H1 (cell line): ENCODE data around the gene UTP3. TPM values are rescaled to one million over a fixed set of nuclear protein-coding genes. Genes with fewer than 3 reads are reported as not detected.
A peak's percentile ranks its signal among the peaks of the same experiment; 100 is the strongest.

ENCODE experiments used
- CTCF ChIA-PET: fragments of 300-600 bp; sonication (Branson Sonifier 250); formaldehyde crosslinking; loops from one replicate; lab custom pipeline; 2021; ENCODE audit not compliant: partially characterized antibody; lab: Charles Lee
- POLR2A ChIA-PET: fragments of 300-600 bp; sonication (Branson Sonifier 250); formaldehyde crosslinking; loops from one replicate; lab custom pipeline; 2021; ENCODE audit warnings: inconsistent platforms; ENCODE audit not compliant: partially characterized antibody; lab: Charles Lee
- DNase-seq, 2 experiments: peaks; one replicate each; pipeline versions ENCODE4 v3.0.0 to v3.0.0-alpha.2; 2010 to 2022; ENCODE audit warnings: low spot score in 2 of 2, low read depth in 1 of 2, mixed read lengths in 1 of 2
- FAIRE-seq: peaks from 2 replicates; lab custom pipeline; 2011; peaks lifted over from hg19 to GRCh38; lab: Jason Lieb, UNC
- H2AFZ ChIP-seq: 2 replicates; pipeline ENCODE4 v1.8.1; 2012; ENCODE audit warnings: low read length, inconsistent platforms
- H2AK5ac ChIP-seq: 2 replicates; pipeline ENCODE4 v1.6.1; 2013; ENCODE audit warnings: low read depth, low read length
- H2BK120ac ChIP-seq: replicated peaks from 2 replicates; pipeline ENCODE3; 2013; ENCODE audit warnings: low read depth, low read length, inconsistent platforms
- H2BK12ac ChIP-seq: 2 replicates; pipeline ENCODE4 v1.6.1; 2013; ENCODE audit warnings: low read depth, low read length
- H2BK15ac ChIP-seq: 2 replicates; pipeline ENCODE4 v1.6.1; 2013; ENCODE audit warnings: low read length
- H2BK20ac ChIP-seq: 2 replicates; pipeline ENCODE4 v1.6.1; 2013; ENCODE audit warnings: low read length
- H2BK5ac ChIP-seq: 2 replicates; pipeline ENCODE4 v1.6.1; 2013; ENCODE audit warnings: low read depth, low read length
- H3K14ac ChIP-seq: 2 replicates; pipeline ENCODE4 v1.6.1; 2013; ENCODE audit warnings: inconsistent platforms; ENCODE audit not compliant: insufficient read length
- H3K18ac ChIP-seq: 2 replicates; pipeline ENCODE4 v1.6.1; 2013; ENCODE audit warnings: low read length; ENCODE audit errors: extremely low read depth
- H3K23ac ChIP-seq: 2 replicates; pipeline ENCODE4 v1.6.1; 2013; ENCODE audit warnings: inconsistent platforms; ENCODE audit not compliant: insufficient read length
- H3K23me2 ChIP-seq: 2 replicates; pipeline ENCODE4 v1.6.1; 2013; ENCODE audit warnings: low read depth, low read length
- H3K27ac ChIP-seq: 2 replicates; pipeline ENCODE4 v1.6.1; 2011; ENCODE audit warnings: low read depth, low read length, inconsistent platforms
- H3K27me3 ChIP-seq, 4 experiments: replicated peaks in 1 of 4; 1 replicate in 1 of 4; 2 replicates in 3 of 4; pipeline versions ENCODE4 v1.6.1 to v1.8.1; 2011 to 2013; ENCODE audit warnings: low read length in 3 of 4, mild to moderate bottlenecking in 3 of 4, inconsistent platforms in 2 of 4, mixed read lengths in 2 of 4, moderate library complexity in 1 of 4; ENCODE audit not compliant: control insufficient read depth in 3 of 4, insufficient read depth in 3 of 4; ENCODE audit errors: extremely low read depth in 1 of 4
- H3K36me3 ChIP-seq, 4 experiments: 2 replicates each; pipeline versions ENCODE4 v1.6.1 to v1.8.1; 2011 to 2013; ENCODE audit warnings: mild to moderate bottlenecking in 4 of 4, low read length in 3 of 4, moderate library complexity in 2 of 4, control low read depth in 1 of 4, inconsistent platforms in 1 of 4; ENCODE audit not compliant: insufficient read depth in 4 of 4, control insufficient read depth in 2 of 4
- H3K4ac ChIP-seq: replicated peaks from 2 replicates; pipeline ENCODE3; 2013; ENCODE audit warnings: low read length, low read depth, mixed read lengths, inconsistent platforms; ENCODE audit not compliant: insufficient read length
- H3K4me1 ChIP-seq, 4 experiments: replicated peaks in 1 of 4; 1 replicate in 1 of 4; 2 replicates in 3 of 4; pipeline versions ENCODE4 v1.6.1 to v1.8.1; 2011 to 2013; ENCODE audit warnings: low read length in 3 of 4, inconsistent platforms in 2 of 4, mixed read lengths in 1 of 4; ENCODE audit not compliant: insufficient read depth in 4 of 4, control insufficient read depth in 3 of 4
- H3K4me2 ChIP-seq, 2 experiments: 2 replicates each; pipeline versions ENCODE4 v1.6.1 to v1.8.1; 2011 to 2013; ENCODE audit warnings: low read depth in 2 of 2, low read length in 2 of 2, control low read depth in 1 of 2, inconsistent platforms in 1 of 2, mild to moderate bottlenecking in 1 of 2; ENCODE audit not compliant: insufficient read depth in 1 of 2
- H3K4me3 ChIP-seq, 4 experiments: fragments of 200-600, 300-600 bp in 1 of 4; sonication (generic), shearing (Covaris generic), sonication (Bioruptor Twin) in 1 of 4; 2 replicates each; pipeline versions ENCODE4 v1.5.1 to v1.8.1; 2011 to 2016; ENCODE audit warnings: low read length in 4 of 4, low read depth in 3 of 4, control low read depth in 2 of 4, inconsistent platforms in 2 of 4, mild to moderate bottlenecking in 2 of 4, mixed read lengths in 1 of 4, moderate library complexity in 1 of 4; ENCODE audit not compliant: insufficient read depth in 2 of 4; ENCODE audit errors: extremely low read depth in 1 of 4
- H3K56ac ChIP-seq: replicated peaks from 2 replicates; pipeline ENCODE3; 2013; ENCODE audit warnings: low read depth, mild to moderate bottlenecking, mixed read lengths, low read length, inconsistent platforms; ENCODE audit not compliant: insufficient read length
- H3K79me1 ChIP-seq: 2 replicates; pipeline ENCODE4 v1.6.1; 2013; ENCODE audit warnings: low read depth, low read length, control low read depth
- H3K79me2 ChIP-seq, 2 experiments: 2 replicates each; pipeline versions ENCODE4 v1.6.1 to v1.8.1; 2012 to 2013; ENCODE audit warnings: low read length in 2 of 2, mild to moderate bottlenecking in 2 of 2, inconsistent platforms in 1 of 2; ENCODE audit not compliant: insufficient read depth in 2 of 2, control insufficient read depth in 1 of 2
- H3K9ac ChIP-seq, 4 experiments: replicated peaks in 1 of 4; 1 replicate in 1 of 4; 2 replicates in 3 of 4; pipeline versions ENCODE4 v1.6.1 to v1.8.1; 2011 to 2013; ENCODE audit warnings: low read depth in 3 of 4, low read length in 3 of 4, control low read depth in 2 of 4, mild to moderate bottlenecking in 2 of 4, moderate library complexity in 2 of 4, inconsistent platforms in 1 of 4; ENCODE audit errors: extremely low read depth in 1 of 4
- H3K9me3 ChIP-seq, 2 experiments: 2 replicates each; pipeline versions ENCODE4 v1.6.1 to v1.8.1; 2012 to 2013; ENCODE audit warnings: mild to moderate bottlenecking in 2 of 2, moderate library complexity in 2 of 2, control low read depth in 1 of 2, inconsistent platforms in 1 of 2, low read depth in 1 of 2, low read length in 1 of 2, mixed read lengths in 1 of 2; ENCODE audit not compliant: insufficient read depth in 2 of 2
- H4K20me1 ChIP-seq, 2 experiments: replicated peaks in 1 of 2; 2 replicates each; pipeline versions ENCODE3 to v1.8.1; 2011 to 2013; ENCODE audit warnings: inconsistent platforms in 2 of 2, low read length in 2 of 2, mild to moderate bottlenecking in 1 of 2; ENCODE audit not compliant: insufficient read depth in 2 of 2, control insufficient read depth in 1 of 2
- H4K5ac ChIP-seq: 2 replicates; pipeline ENCODE4 v1.6.1; 2013; ENCODE audit warnings: low read length, low read depth, mixed read lengths, inconsistent platforms; ENCODE audit not compliant: insufficient read length
- H4K8ac ChIP-seq: 2 replicates; pipeline ENCODE4 v1.8.0; 2013; ENCODE audit warnings: mild to moderate bottlenecking, moderate library complexity, low read length, inconsistent platforms; ENCODE audit not compliant: insufficient read depth; ENCODE audit errors: extremely low read depth
- H4K91ac ChIP-seq: replicated peaks from 2 replicates; pipeline ENCODE3; 2013; ENCODE audit warnings: low read length, mixed read lengths, inconsistent platforms; ENCODE audit not compliant: insufficient read length
- ATF2 ChIP-seq: IDR thresholded peaks from 2 replicates; pipeline ENCODE4 v1.6.1; 2012; ENCODE audit warnings: low read length, inconsistent platforms
- SIX5 ChIP-seq: IDR thresholded peaks from 2 replicates; pipeline ENCODE4 v1.6.1; 2011; ENCODE audit warnings: mild to moderate bottlenecking, low read depth, low read length
- WGBS, 2 experiments: shearing (Covaris generic) in 1 of 2; methylation state at CpG; one replicate each; pipeline versions ENCODE4 v1.1.6 to v1.1.7; 2013 to 2015; ENCODE audit warnings: low lambda C conversion rate in 2 of 2, mixed read lengths in 2 of 2, inconsistent platforms in 1 of 2, low coverage in 1 of 2, missing lambda C conversion rate in 1 of 2; ENCODE audit not compliant: insufficient replicate concordance in 2 of 2, insufficient coverage in 1 of 2, insufficient read length in 1 of 2; ENCODE audit errors: extremely low coverage in 1 of 2, missing lambda C conversion rate in 1 of 2; 5-methylcytosine and 5-hydroxymethylcytosine counted together
- polyA plus RNA-seq, 7 experiments: library from polyadenylated mRNA; depleted of rRNA in 3 of 7; stranded (reverse) in 5 of 7; unstranded in 2 of 7; fragments of >200 nt in 5 of 7; fragments of 200-250 nt in 2 of 7; gene quantifications; 1 replicate in 5 of 7; 2 replicates in 1 of 7; 4 replicates in 1 of 7; pipeline versions ENCODE4 v1.2.1 to v1.2.3, GENCODE V29; 2011 to 2013; ENCODE audit warnings: missing spikeins in 2 of 7, mixed read lengths in 2 of 7
- total RNA-seq: library from RNA; stranded (reverse); fragmentation: NEBNext Ultra II Directional; extraction: Animal tissue kit (Norgen Biotek cat#: 25700); gene quantifications from 2 replicates; pipeline ENCODE4 v1.2.1, GENCODE V29; 2021

Gene UTP3
- total and polyA plus RNA-seq, 2 of the 8 experiments (the other 6 are each of a cell fraction or from before 2014, with no cell fraction given) = 11.2 to 51.3 TPM

GRCh38 chr4:70658418-70658817 lies 29.9 kb upstream of the UTP3 start:
- H2AFZ ChIP-seq = 0 out of 2 replicates have a peak overlapping the region, but pooled peaks have one; percentile 56
- H3K23me2 ChIP-seq = no peaks in the 10 kb centered on the region
- no peak overlapping the region for H3K4me3 ChIP-seq
- CTCF ChIA-PET = interaction anchor here (0.5 kb wide), 1 partner anchor 78 kb away, joined by 3 read pairs; no protein-coding TSS in a partner anchor
- H3K4me1 ChIP-seq = no peaks in the 10 kb centered on the region
- H4K8ac ChIP-seq = no peak overlapping the region
- WGBS, 2 experiments = 81% methylated on average over 3 of the region's 3 CpGs; no CpG with 5 or more reads in 1 of the 2 experiments
- no peaks in the 10 kb centered on the region for H3K79me2 ChIP-seq
- no peak overlapping the region for H3K9ac ChIP-seq
- no peak overlapping the region for H3K18ac ChIP-seq
- no peak overlapping the region for H3K56ac ChIP-seq
- H2AK5ac ChIP-seq = no peak overlapping the region
- H4K20me1 ChIP-seq = no peaks in the 10 kb centered on the region
- no peak overlapping the region for H3K4me2 ChIP-seq
- no peak overlapping the region for H2BK20ac ChIP-seq
- POLR2A ChIA-PET = no interaction called here
- H3K4ac ChIP-seq = no peak overlapping the region
- H2BK12ac ChIP-seq = no peak overlapping the region
- H3K14ac ChIP-seq = no peak overlapping the region
- no peak overlapping the region for H4K5ac ChIP-seq
- H3K79me1 ChIP-seq = no peaks in the 10 kb centered on the region
- H3K23ac ChIP-seq = no peak overlapping the region
- H4K91ac ChIP-seq = no peak overlapping the region
- DNase-seq (no peak), FAIRE-seq (no peak)
- no peak overlapping the region for H2BK15ac ChIP-seq
- no peak overlapping the region for H2BK5ac ChIP-seq
- no peaks in the 10 kb centered on the region for H3K36me3 ChIP-seq
- H3K27me3 ChIP-seq = no peaks in the 10 kb centered on the region; a peak in 1 of 7 replicates
- no peak overlapping the region for H3K27ac ChIP-seq
- TF ChIP-seq ATF2 = no peak
- TF ChIP-seq SIX5 = no peak
- no peak overlapping the region for H2BK120ac ChIP-seq
- no peaks in the 10 kb centered on the region for H3K9me3 ChIP-seq
